LNCaP clone FGC (cell line): Measurements from ENCODE around the gene TRAF5.

Experiments
- DNase-seq: peaks from one replicate; pipeline ENCODE4 v3.0.0-alpha.2; 2011; ENCODE audit warnings: low read depth
- H3K4me3 ChIP-seq: 2 replicates; pipeline ENCODE4 v1.5.1; 2011; ENCODE audit warnings: mild to moderate bottlenecking, low read depth, low read length, control low read depth
- TF ChIP-seq, protein P1 (sequence below): IDR thresholded peaks from 2 replicates; pipeline ENCODE4 v1.5.1; 2012; ENCODE audit warnings: mild to moderate bottlenecking; ENCODE audit not compliant: control insufficient read depth, insufficient read depth; ENCODE audit errors: extremely low read depth

The TRAF5 gene

DNA sequence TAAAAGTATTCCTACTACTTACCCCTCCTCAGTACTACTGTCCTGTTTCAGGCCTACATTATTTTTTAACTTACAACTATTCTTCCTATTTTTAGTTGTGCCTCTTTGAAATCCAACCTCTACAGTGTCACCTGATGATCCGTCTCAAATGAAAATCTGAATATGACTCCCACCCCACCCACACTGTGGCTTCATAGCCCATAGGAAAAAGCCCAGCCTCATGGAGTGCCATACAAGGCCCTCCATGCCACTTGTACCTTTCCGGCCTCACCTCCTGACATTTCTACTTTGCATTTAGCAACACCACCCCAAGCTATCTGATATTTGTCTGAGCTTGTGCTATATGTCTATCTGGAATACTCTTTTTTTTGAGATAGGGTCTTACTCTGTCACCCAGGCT lies 49.3 kb downstream of the TRAF5 start:
- TF ChIP-seq, protein P1, sequence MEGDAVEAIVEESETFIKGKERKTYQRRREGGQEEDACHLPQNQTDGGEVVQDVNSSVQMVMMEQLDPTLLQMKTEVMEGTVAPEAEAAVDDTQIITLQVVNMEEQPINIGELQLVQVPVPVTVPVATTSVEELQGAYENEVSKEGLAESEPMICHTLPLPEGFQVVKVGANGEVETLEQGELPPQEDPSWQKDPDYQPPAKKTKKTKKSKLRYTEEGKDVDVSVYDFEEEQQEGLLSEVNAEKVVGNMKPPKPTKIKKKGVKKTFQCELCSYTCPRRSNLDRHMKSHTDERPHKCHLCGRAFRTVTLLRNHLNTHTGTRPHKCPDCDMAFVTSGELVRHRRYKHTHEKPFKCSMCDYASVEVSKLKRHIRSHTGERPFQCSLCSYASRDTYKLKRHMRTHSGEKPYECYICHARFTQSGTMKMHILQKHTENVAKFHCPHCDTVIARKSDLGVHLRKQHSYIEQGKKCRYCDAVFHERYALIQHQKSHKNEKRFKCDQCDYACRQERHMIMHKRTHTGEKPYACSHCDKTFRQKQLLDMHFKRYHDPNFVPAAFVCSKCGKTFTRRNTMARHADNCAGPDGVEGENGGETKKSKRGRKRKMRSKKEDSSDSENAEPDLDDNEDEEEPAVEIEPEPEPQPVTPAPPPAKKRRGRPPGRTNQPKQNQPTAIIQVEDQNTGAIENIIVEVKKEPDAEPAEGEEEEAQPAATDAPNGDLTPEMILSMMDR, result no peak
- DNase-seq, result no peak
- H3K4me3 ChIP-seq, result no peak overlapping the region

DNA sequence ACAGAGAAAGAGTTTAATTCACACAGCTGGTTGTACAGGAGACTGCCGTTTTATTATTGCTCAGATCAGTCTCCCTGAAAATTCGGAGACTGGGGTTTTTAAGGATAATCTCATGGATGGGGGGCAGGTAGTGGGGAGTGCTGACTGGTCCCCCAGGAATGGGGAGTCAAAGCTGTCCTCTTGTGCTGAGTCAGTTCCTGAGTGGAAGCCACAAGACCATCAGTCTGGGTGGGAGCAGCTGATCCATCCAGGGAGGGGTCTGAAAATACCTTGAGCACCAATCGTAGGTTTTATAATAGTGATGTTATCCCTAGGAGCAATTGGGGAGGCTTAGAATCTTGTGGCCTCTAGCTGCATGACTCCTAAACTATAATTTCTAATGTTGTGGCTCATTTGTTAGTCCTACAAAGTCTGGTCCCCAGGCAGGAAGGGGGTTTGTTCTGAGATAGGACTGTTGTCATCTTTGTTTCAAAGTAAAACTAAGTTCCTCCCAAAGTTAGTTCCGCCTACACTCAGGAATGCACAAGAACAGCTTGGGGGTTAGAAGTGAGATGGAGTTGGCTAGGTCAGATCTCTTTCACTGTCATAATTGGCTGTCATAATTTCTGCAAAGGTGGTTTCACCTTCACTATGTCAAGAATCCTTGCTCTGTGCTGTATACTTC lies 50.3 kb downstream of the TRAF5 start:
- H3K4me3 ChIP-seq, result no peak overlapping the region
- no peak for DNase-seq
- TF ChIP-seq, protein P1, result no peak

GRCh38 chr1:211377539-211378450 lies 51.2 kb downstream of the TRAF5 start:
- no peak for DNase-seq
- TF ChIP-seq, protein P1, result no peak
- H3K4me3 ChIP-seq, result no peak overlapping the region

GRCh38 chr1:211378844-211379243 lies 52.2 kb downstream of the TRAF5 start:
- TF ChIP-seq, protein P1, result no peak
- no peak for DNase-seq
- H3K4me3 ChIP-seq, result no peak overlapping the region

DNA sequence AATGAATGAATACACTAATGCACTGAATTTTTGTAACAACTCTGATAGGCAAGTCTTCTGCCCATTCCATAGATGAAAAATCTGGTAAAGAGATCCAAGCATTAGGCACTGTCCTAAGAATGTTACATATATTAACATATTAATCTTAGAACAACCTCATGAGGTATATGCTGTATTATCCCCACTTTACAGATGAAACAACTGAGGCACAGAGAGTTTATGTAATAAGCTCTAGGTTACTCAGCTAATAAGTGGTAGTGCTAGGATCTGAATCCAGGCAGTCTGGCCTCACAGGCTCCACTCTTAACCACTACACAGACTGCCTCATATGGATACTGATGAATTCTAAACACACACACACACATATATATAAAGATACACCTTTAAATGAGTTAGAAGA lies 52.8 kb downstream of the TRAF5 start:
- DNase-seq, result no peak
- H3K4me3 ChIP-seq, result no peak overlapping the region
- TF ChIP-seq, protein P1, result no peak

- TF ChIP-seq, protein P1, result no peak
- DNase-seq, result no peak
- H3K4me3 ChIP-seq, result peak overlapping the region; percentile 88
Observed at GRCh38 chr1:211381481-211382181, 55.0 kb downstream of the TRAF5 start.
